RKO (cell line): ENCODE results near the gene TNNC1.

Source experiments
- DNase-seq: peaks from one replicate; pipeline ENCODE4 v3.0.0-alpha.2; 2016; ENCODE audit warnings: low spot score

Gene TNNC1

GRCh38 chr3:52442409-52443267, 11.2 kb downstream of the TNNC1 start:
- no peak for DNase-seq

- DNase-seq: no peak
Observed at GRCh38 chr3:52441772-52442332, 12.0 kb downstream of the TNNC1 start.

- DNase-seq: no peak
Observed at GRCh38 chr3:52441091-52441771, 12.6 kb downstream of the TNNC1 start.

GRCh38 chr3:52440671-52441070, 13.2 kb downstream of the TNNC1 start:
- DNase-seq: no peak

GRCh38 chr3:52440249-52440551, 13.6 kb downstream of the TNNC1 start:
- DNase-seq: no peak

- no peak for DNase-seq
Observed at GRCh38 chr3:52439426-52440248, 14.2 kb downstream of the TNNC1 start.

- DNase-seq: no peak
Observed at GRCh38 chr3:52438579-52439425, 15.0 kb downstream of the TNNC1 start.

- DNase-seq: no peak
Observed at GRCh38 chr3:52438104-52438376, 15.8 kb downstream of the TNNC1 start.

GRCh38 chr3:52437326-52438103, 16.3 kb downstream of the TNNC1 start:
- no peak for DNase-seq

- DNase-seq: no peak
Observed at GRCh38 chr3:52436500-52437149, 17.2 kb downstream of the TNNC1 start.

- no peak for DNase-seq
Observed at GRCh38 chr3:52435246-52436101, 18.4 kb downstream of the TNNC1 start.

GRCh38 chr3:52434491-52435115, 19.2 kb downstream of the TNNC1 start:
- no peak for DNase-seq

GRCh38 chr3:52433996-52434479, 19.8 kb downstream of the TNNC1 start:
- no peak for DNase-seq

- DNase-seq: no peak
Observed at GRCh38 chr3:52433328-52433995, 20.4 kb downstream of the TNNC1 start.

- DNase-seq: no peak
Observed at GRCh38 chr3:52432691-52433141, 21.1 kb downstream of the TNNC1 start.

- DNase-seq: no peak
Observed at GRCh38 chr3:52432225-52432624, 21.6 kb downstream of the TNNC1 start.

GRCh38 chr3:52431459-52432223, 22.2 kb downstream of the TNNC1 start:
- no peak for DNase-seq
